PC-9 (cell line): ENCODE measurements around the gene MGAT5. TPM values are rescaled to one million over a fixed set of nuclear protein-coding genes. Genes with fewer than 3 reads are reported as not detected.
"Not testable (repeated sequence)": the region's sequence is repeated elsewhere in the genome, so short reads cannot be mapped to it uniquely, and the experiment has no call there.

Experiments
- BruUV-seq: library from RNA; stranded (reverse); fragments of 400-500 nt; replicated peaks from 2 replicates; lab custom pipeline; 2021; lab: Mats Ljungman, UMichigan
- CTCF ChIA-PET: fragments of 300-600 bp; sonication (Branson Sonifier 250); formaldehyde crosslinking; loops from one replicate; lab custom pipeline; 2022; ENCODE audit warnings: antibody characterized with exemption; lab: Charles Lee
- POLR2A ChIA-PET: fragments of 300-600 bp; sonication (Branson Sonifier 250); formaldehyde crosslinking; loops from one replicate; lab custom pipeline; 2022; ENCODE audit warnings: antibody characterized with exemption; ENCODE audit not compliant: unreplicated experiment; lab: Charles Lee
- DNase-seq, 2 experiments: peaks; one replicate each; pipeline versions ENCODE4 v3.0.0 to v3.0.0-alpha.2; 2015 to 2022; ENCODE audit warnings: mixed read lengths in 1 of 2
- H2AFZ ChIP-seq: fragments of 200-600 bp; sonication (generic); 2 replicates; pipeline ENCODE4 v1.8.1; 2017; ENCODE audit warnings: antibody characterized with exemption
- H3F3A ChIP-seq: fragments of 200-600 bp; sonication (generic); 2 replicates; pipeline ENCODE4 v1.8.1; 2017; ENCODE audit warnings: antibody characterized with exemption, mild to moderate bottlenecking, low read depth; ENCODE audit not compliant: insufficient read depth
- H3K27ac ChIP-seq: fragments of 200-600 bp; sonication (generic); 2 replicates; pipeline ENCODE4 v1.6.1; 2016; ENCODE audit warnings: mixed run types
- H3K27me3 ChIP-seq: fragments of 200-600 bp; sonication (generic); 2 replicates; pipeline ENCODE4 v1.6.1; 2016; ENCODE audit warnings: low read depth, mixed run types; ENCODE audit not compliant: insufficient read depth
- H3K36me3 ChIP-seq: fragments of 200-600 bp; sonication (generic); 2 replicates; pipeline ENCODE4 v1.6.1; 2016; ENCODE audit warnings: low read depth, mixed run types
- H3K4me1 ChIP-seq: fragments of 200-600 bp; sonication (generic); replicated peaks from 2 replicates; pipeline ENCODE4 v1.6.1; 2016; ENCODE audit warnings: mixed run types; ENCODE audit not compliant: insufficient read depth
- H3K4me2 ChIP-seq: fragments of 200-600 bp; sonication (generic); 2 replicates; pipeline ENCODE4 v1.6.1; 2017; ENCODE audit warnings: mixed run types
- H3K4me3 ChIP-seq: fragments of 200-600 bp; sonication (generic); 2 replicates; pipeline ENCODE4 v1.6.1; 2016; ENCODE audit warnings: mixed run types
- H3K79me2 ChIP-seq: fragments of 200-600 bp; sonication (generic); 2 replicates; pipeline ENCODE4 v1.6.1; 2017; ENCODE audit warnings: low read depth, mixed run types
- H3K9me2 ChIP-seq: fragments of 200-600 bp; sonication (generic); 2 replicates; pipeline ENCODE4 v1.8.1; 2017; ENCODE audit warnings: mild to moderate bottlenecking; ENCODE audit not compliant: insufficient read depth
- H3K9me3 ChIP-seq: fragments of 200-600 bp; sonication (generic); 2 replicates; pipeline ENCODE4 v1.8.1; 2016; ENCODE audit warnings: low read depth; ENCODE audit not compliant: insufficient read depth
- H4K20me1 ChIP-seq: fragments of 200-600 bp; sonication (generic); 2 replicates; pipeline ENCODE4 v1.8.1; 2017; ENCODE audit not compliant: insufficient read depth
- EZH2 ChIP-seq: fragments of 200-600 bp; sonication (generic); IDR thresholded peaks from 2 replicates; pipeline ENCODE4 v1.8.0; 2017; ENCODE audit warnings: antibody characterized with exemption, low read depth
- intact Hi-C: fragments of 100-400 bp; cut with micrococcal nuclease; formaldehyde crosslinking; loops from one replicate; pipeline ENCODE4 v1.10.0; 2022; ENCODE audit not compliant: unreplicated experiment
- total RNA-seq: library from RNA; stranded (reverse); gene quantifications from 2 replicates; pipeline ENCODE4 v1.2.3, GENCODE V29; 2021
- TF ChIP-seq, protein P1 (sequence below): fragments of 200-600 bp; sonication (generic); conservative IDR thresholded peaks from 2 replicates; pipeline ENCODE4 v1.6.1; 2017; ENCODE audit warnings: mixed run types, antibody characterized with exemption, mild to moderate bottlenecking, moderate library complexity

MGAT5 gene
- total RNA-seq, 1 experiment from 2014 or later: 33.5 TPM

DNA sequence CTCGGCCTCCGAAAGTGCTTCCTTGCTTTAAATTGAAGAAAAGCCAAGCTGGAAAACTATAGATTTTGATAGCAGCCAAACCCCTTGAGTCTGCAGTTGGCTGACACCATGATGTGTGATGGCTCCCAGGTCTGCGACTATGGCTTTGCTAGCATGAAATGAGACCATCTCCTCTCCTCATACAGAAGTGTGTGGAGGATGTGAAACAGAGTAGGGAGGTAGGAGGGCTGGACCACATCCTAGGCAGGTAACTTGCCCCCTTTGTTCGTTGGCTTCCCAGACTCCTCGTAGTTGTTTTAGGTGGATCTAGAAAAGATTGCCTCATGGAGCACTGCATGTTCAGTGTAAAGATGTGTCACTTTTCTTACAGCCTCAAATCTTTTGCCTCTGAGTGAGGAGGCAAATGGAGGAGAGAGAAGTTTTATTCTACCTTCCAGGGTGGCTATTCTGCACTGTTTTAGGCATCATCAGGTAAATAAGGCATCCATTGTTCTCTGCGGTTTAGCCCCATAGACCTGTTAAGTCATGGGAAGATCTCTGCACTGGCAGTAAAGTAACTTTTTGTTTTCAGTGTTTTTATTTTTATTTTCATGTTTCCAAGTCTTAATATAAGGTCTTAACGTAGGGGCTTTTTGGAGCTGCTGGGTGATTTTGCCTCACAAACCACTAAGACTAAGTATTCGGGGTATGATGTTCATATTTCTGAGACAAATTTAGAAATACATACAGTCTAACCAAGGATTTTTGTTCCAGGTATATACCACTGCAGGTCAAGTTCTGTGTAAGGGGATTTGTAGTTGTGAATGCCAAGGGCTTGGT lies 40.1 kb downstream of the MGAT5 start:
- intact Hi-C loops: no loop called here
- ChIA-PET POLR2A (no interaction called here), CTCF (no interaction called here)
- no peaks in the 10 kb centered on the region for H3K27me3 ChIP-seq
- no peaks in the 10 kb centered on the region for H3K9me2 ChIP-seq
- no peaks in the 10 kb centered on the region for H4K20me1 ChIP-seq
- H3K27ac ChIP-seq: no peak overlapping the region
- H3F3A ChIP-seq: no peaks in the 10 kb centered on the region
- H3K79me2 ChIP-seq: no peaks in the 10 kb centered on the region
- H3K9me3 ChIP-seq: no peaks in the 10 kb centered on the region
- no TSS peak for BruUV-seq
- TF ChIP-seq EZH2: no peak
- TF ChIP-seq, protein P1, sequence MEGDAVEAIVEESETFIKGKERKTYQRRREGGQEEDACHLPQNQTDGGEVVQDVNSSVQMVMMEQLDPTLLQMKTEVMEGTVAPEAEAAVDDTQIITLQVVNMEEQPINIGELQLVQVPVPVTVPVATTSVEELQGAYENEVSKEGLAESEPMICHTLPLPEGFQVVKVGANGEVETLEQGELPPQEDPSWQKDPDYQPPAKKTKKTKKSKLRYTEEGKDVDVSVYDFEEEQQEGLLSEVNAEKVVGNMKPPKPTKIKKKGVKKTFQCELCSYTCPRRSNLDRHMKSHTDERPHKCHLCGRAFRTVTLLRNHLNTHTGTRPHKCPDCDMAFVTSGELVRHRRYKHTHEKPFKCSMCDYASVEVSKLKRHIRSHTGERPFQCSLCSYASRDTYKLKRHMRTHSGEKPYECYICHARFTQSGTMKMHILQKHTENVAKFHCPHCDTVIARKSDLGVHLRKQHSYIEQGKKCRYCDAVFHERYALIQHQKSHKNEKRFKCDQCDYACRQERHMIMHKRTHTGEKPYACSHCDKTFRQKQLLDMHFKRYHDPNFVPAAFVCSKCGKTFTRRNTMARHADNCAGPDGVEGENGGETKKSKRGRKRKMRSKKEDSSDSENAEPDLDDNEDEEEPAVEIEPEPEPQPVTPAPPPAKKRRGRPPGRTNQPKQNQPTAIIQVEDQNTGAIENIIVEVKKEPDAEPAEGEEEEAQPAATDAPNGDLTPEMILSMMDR: no peak
- no peak overlapping the region for H3K4me3 ChIP-seq
- no peaks in the 10 kb centered on the region for H3K4me1 ChIP-seq
- no peak overlapping the region for H2AFZ ChIP-seq
- no peaks in the 10 kb centered on the region for H3K36me3 ChIP-seq
- no peak for DNase-seq
- H3K4me2 ChIP-seq: no peak overlapping the region

DNA sequence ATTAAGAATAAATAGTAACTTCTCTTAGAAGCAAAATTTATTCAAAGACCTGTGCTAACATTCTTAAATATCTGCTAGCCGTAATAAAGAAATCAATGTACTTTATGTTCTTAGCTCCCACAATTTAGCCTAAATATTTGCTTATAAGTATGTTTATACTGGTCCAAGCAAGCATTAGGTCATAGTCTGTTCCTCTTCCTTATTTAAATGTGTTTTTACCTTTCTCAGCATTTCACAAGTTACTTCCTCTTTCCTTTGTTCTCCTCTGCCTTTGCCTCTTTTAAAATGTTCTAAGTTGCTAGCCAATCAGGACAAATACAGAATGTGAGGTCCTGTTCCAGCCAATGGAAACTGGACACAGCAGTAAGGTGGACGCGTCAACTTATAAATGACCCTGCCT lies 40.7 kb downstream of the MGAT5 start:
- H3K9me2 ChIP-seq, H3K27ac ChIP-seq, H3F3A ChIP-seq, BruUV-seq, H4K20me1 ChIP-seq, CTCF ChIA-PET, DNase-seq, H3K9me3 ChIP-seq, H3K79me2 ChIP-seq, H3K4me1 ChIP-seq, H3K36me3 ChIP-seq, H3K4me3 ChIP-seq, intact Hi-C loops, H3K4me2 ChIP-seq, H2AFZ ChIP-seq, H3K27me3 ChIP-seq: not testable (repeated sequence)
- POLR2A ChIA-PET: interaction anchor here (0.6 kb wide), 1 partner anchor 50 kb away, joined by 8 read pairs; no protein-coding TSS in a partner anchor

DNA sequence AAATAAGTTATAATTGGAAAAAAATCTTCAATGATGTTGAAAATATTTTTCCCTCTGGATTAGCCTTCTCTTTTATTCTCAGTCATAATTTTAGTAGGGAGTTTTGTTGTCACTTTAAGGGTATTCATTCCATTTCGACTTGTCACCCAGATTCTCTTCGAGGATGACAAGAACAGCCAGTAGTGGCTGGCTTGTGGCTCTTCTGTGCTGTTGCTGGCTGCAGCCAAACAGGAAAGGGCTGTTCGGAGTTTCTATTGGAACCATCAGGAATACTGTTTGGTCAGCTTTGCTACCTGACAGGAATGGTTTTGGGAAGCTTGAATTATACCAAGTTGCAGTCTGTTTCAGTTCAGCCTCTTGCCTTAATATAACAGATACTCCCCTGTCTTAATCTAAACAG lies 41.6 kb downstream of the MGAT5 start:
- ChIA-PET CTCF (no interaction called here), POLR2A (interaction anchor here (0.6 kb wide), 1 partner anchor 49 kb away, joined by 8 read pairs; no protein-coding TSS in a partner anchor)
- BruUV-seq: no TSS peak
- Histone ChIP-seq H3K27ac (no peak overlapping the region), H3F3A (no peaks in the 10 kb centered on the region), H3K4me1 (no peaks in the 10 kb centered on the region), H3K9me2 (no peaks in the 10 kb centered on the region), H3K79me2 (no peaks in the 10 kb centered on the region), H3K4me3 (no peak overlapping the region), H3K27me3 (no peaks in the 10 kb centered on the region), H3K9me3 (no peaks in the 10 kb centered on the region), H3K4me2 (no peak overlapping the region), H4K20me1 (no peaks in the 10 kb centered on the region), H2AFZ (no peak overlapping the region), H3K36me3 (no peaks in the 10 kb centered on the region)
- DNase-seq: no peak
- intact Hi-C loops: no loop called here
- no peak for TF ChIP-seq EZH2
- TF ChIP-seq, protein P1: no peak
